NCI-H146 treated with DMSO at 0.1 percent for 48 hours (cell line): ENCODE results near the gene KRT40.
"Not testable (repeated sequence)": the region's sequence is repeated elsewhere in the genome, so short reads cannot be mapped to it uniquely, and the experiment has no call there.

Experiments
- DNase-seq: peaks from one replicate; lab custom pipeline; 2025; ENCODE audit not compliant: unreplicated experiment; lab: John Stamatoyannopoulos, UW

The KRT40 gene

GRCh38 chr17:40984226-40984625 is at the start of gene KRT40:
KRT40 (minus strand) TSS chr17:40984326; CDS start chr17:40984273, 53 bp downstream.
- no peak for DNase-seq

- peak; percentile 40 for DNase-seq
These were observed 45.6 kb upstream of the KRT40 start, which contains the start of gene KRTAP1-4 for GRCh38 chr17:41029633-41030245. KRTAP1-4 (minus strand) TSS chr17:41030195; CDS start chr17:41030078, 117 bp downstream.

- DNase-seq, result no peak
These were observed 42.8 kb upstream of the KRT40 start, which contains the start of gene KRTAP1-5 for GRCh38 chr17:41026715-41027471. KRTAP1-5 (minus strand) TSS chr17:41027208; CDS start chr17:41027155, 53 bp downstream.

GRCh38 chr17:41024697-41025096 is 40.6 kb upstream of the KRT40 start:
- no peak for DNase-seq

- DNase-seq, result peak; percentile 85
These were observed 36.2 kb upstream of the KRT40 start for GRCh38 chr17:41020336-41020735.

GRCh38 chr17:41019415-41019814 is 35.3 kb upstream of the KRT40 start:
- DNase-seq, result no peak

GRCh38 chr17:41018541-41018940 is 34.4 kb upstream of the KRT40 start:
- no peak for DNase-seq

GRCh38 chr17:41016578-41017215 is 32.6 kb upstream of the KRT40 start:
- no peak for DNase-seq

GRCh38 chr17:41015454-41015853 is 31.3 kb upstream of the KRT40 start:
- no peak for DNase-seq

GRCh38 chr17:41013606-41014005 is 29.5 kb upstream of the KRT40 start:
- no peak for DNase-seq

GRCh38 chr17:41013181-41013580 is 29.1 kb upstream of the KRT40 start:
- no peak for DNase-seq

- DNase-seq, result no peak
These were observed 28.4 kb upstream of the KRT40 start for GRCh38 chr17:41012326-41013120.

GRCh38 chr17:41010441-41010840 is 26.3 kb upstream of the KRT40 start:
- DNase-seq, result no peak

GRCh38 chr17:41009936-41010335 is 25.8 kb upstream of the KRT40 start:
- no peak for DNase-seq

GRCh38 chr17:41009301-41009760 is 25.2 kb upstream of the KRT40 start:
- DNase-seq, result peak; percentile 21

- DNase-seq, result peak; percentile 40
These were observed 24.7 kb upstream of the KRT40 start, which contains the start of gene KRTAP3-1 for GRCh38 chr17:41008811-41009210. KRTAP3-1 (minus strand) TSS chr17:41009128; CDS start chr17:41009074, 54 bp downstream.

- DNase-seq, result no peak
These were observed 20.3 kb upstream of the KRT40 start for GRCh38 chr17:41004397-41004796.

GRCh38 chr17:41003926-41004325 is 19.8 kb upstream of the KRT40 start:
- DNase-seq, result no peak

GRCh38 chr17:41002814-41003213 is 18.7 kb upstream of the KRT40 start:
- DNase-seq, result no peak

- no peak for DNase-seq
These were observed 17.7 kb upstream of the KRT40 start for GRCh38 chr17:41001795-41002194.

- DNase-seq, result not testable (repeated sequence)
These were observed 15.4 kb upstream of the KRT40 start, which contains the start of gene KRTAP3-2 for GRCh38 chr17:40999563-40999962. KRTAP3-2 (minus strand) TSS chr17:40999906; CDS start chr17:40999853, 53 bp downstream.
